ENCODE results near the gene ESF1. TPM values are rescaled to one million over a fixed set of nuclear protein-coding genes. Genes with fewer than 3 reads are reported as not detected.

The ESF1 gene
- total and polyA plus RNA-seq, 2 of the 8 experiments (the other 6 are each of a cell fraction or from before 2014, with no cell fraction given), result 1.1 to 32.9 TPM

DNA sequence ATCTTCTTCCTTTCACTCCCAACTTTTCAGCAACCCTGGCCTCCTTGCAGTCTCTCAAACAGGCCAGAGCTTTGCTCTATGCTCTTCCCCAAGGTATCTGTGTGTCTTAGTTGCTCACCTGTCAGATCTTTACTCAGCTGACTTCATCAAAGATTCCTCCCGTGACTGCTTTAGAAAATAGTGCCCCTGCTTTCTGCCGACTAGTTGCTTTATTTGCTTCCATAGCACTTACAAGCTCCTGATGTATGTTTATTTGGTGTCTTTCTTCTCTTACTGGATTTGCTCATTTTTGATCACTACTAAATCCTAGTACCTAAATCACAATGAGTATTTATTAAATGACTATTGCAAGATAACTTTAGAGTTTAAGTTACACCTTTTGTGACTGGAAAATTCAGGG lies 6.0 kb upstream of the ESF1 start:
- Histone ChIP-seq H3K14ac (ENCODE audit: insufficient read length) (no peak overlapping the region), H3K36me3 (ENCODE audit: control insufficient read depth in 2 of 4, insufficient read depth in 4 of 4, low read length in 3 of 4) (peaks cover 15 to 55% (median 39%) of the 10 kb centered on the region in 4 experiments), H2BK5ac (ENCODE audit: low read depth, low read length) (no peak overlapping the region), H2BK12ac (ENCODE audit: low read depth, low read length) (no peak overlapping the region), H4K8ac (ENCODE audit: extremely low read depth, insufficient read depth, low read length) (no peak overlapping the region), H3K9ac (replicated peaks in 1 of 4; ENCODE audit: extremely low read depth in 1 of 4, low read depth in 3 of 4, low read length in 3 of 4) (no peak overlapping the region), H4K20me1 (replicated peaks in 1 of 2; ENCODE audit: control insufficient read depth in 1 of 2, insufficient read depth in 2 of 2, low read length in 2 of 2) (peaks cover 0 to 3% of the 10 kb centered on the region in 2 experiments), H2AK5ac (ENCODE audit: low read depth, low read length) (no peak overlapping the region), H3K4me2 (ENCODE audit: insufficient read depth in 1 of 2, low read depth in 2 of 2, low read length in 2 of 2) (no peak overlapping the region), H3K56ac (replicated peaks; ENCODE audit: insufficient read length, low read depth, low read length) (no peak overlapping the region), H3K79me1 (ENCODE audit: low read depth, low read length) (0 out of 2 replicates have a peak, but pooled peaks cover 4% of the 10 kb centered on the region), H4K5ac (ENCODE audit: insufficient read length, low read depth, low read length) (no peak overlapping the region), H3K79me2 (ENCODE audit: control insufficient read depth in 1 of 2, insufficient read depth in 2 of 2, low read length in 2 of 2) (peaks cover 5 to 19% of the 10 kb centered on the region in 2 experiments), H3K4ac (replicated peaks; ENCODE audit: insufficient read length, low read depth, low read length) (no peak overlapping the region), H2BK15ac (ENCODE audit: low read length) (no peak overlapping the region), H2AFZ (ENCODE audit: low read length) (no peak overlapping the region), H3K27me3 (replicated peaks in 1 of 4; ENCODE audit: control insufficient read depth in 3 of 4, extremely low read depth in 1 of 4, insufficient read depth in 3 of 4, low read length in 3 of 4) (no peaks in the 10 kb centered on the region), H3K18ac (ENCODE audit: extremely low read depth, low read length) (no peak overlapping the region), H2BK20ac (ENCODE audit: low read length) (no peak overlapping the region), H3K23me2 (ENCODE audit: low read depth, low read length) (peaks cover 3% of the 10 kb centered on the region; the same call in 1 of the 2 replicates), H3K23ac (ENCODE audit: insufficient read length) (no peak overlapping the region), H4K91ac (replicated peaks; ENCODE audit: insufficient read length, low read length) (no peak overlapping the region), H3K4me1 (replicated peaks in 1 of 4; ENCODE audit: control insufficient read depth in 3 of 4, insufficient read depth in 4 of 4, low read length in 3 of 4) (peaks cover 0 to 4% (median 0%) of the 10 kb centered on the region in 4 experiments; a peak in 2 of 7 replicates), H3K4me3 (ENCODE audit: extremely low read depth in 1 of 4, insufficient read depth in 2 of 4, low read depth in 3 of 4, low read length in 4 of 4) (no peak overlapping the region), H2BK120ac (replicated peaks; ENCODE audit: low read depth, low read length) (no peak overlapping the region), H3K9me3 (ENCODE audit: insufficient read depth in 2 of 2, low read depth in 1 of 2, low read length in 1 of 2) (no peaks in the 10 kb centered on the region), H3K27ac (ENCODE audit: low read depth, low read length) (no peak overlapping the region)
- 85% methylated on average over 2 of the region's 2 CpGs; no CpG with 5 or more reads in 1 of the 2 experiments for WGBS, 2 experiments (ENCODE audit: extremely low coverage in 1 of 2, insufficient coverage in 1 of 2, insufficient read length in 1 of 2, insufficient replicate concordance in 2 of 2, low coverage in 1 of 2, low lambda C conversion rate in 2 of 2, missing lambda C conversion rate in 1 of 2)
- TF ChIP-seq ZNF274 (IDR thresholded peaks at IDR 0.05; ENCODE audit: borderline replicate concordance, extremely low read depth, low read length), result no peak
- no peak for TF ChIP-seq SP4 (IDR thresholded peaks at IDR 0.05; ENCODE audit: low read length)
- TF ChIP-seq TEAD4 (IDR thresholded peaks at IDR 0.05; ENCODE audit: low read depth, low read length), result no peak
- no peak for TF ChIP-seq YY1 (IDR thresholded peaks at IDR 0.05; ENCODE audit: low read depth, low read length)
- TF ChIP-seq JUN (IDR thresholded peaks at IDR 0.05; ENCODE audit: low read depth, low read length), result no peak
- TF ChIP-seq JUND (IDR thresholded peaks at IDR 0.05; ENCODE audit: low read length), result no peak
- TF ChIP-seq KDM4A (IDR thresholded peaks at IDR 0.05; ENCODE audit: low read depth, low read length, severe bottlenecking), result no peak
- no peak for TF ChIP-seq CEBPB (IDR thresholded peaks at IDR 0.05; ENCODE audit: low read depth, low read length)
- no peak for TF ChIP-seq CBX8 (IDR thresholded peaks at IDR 0.05; ENCODE audit: borderline replicate concordance, low read depth, low read length)
- no peak for TF ChIP-seq RFX5 (IDR thresholded peaks at IDR 0.05; ENCODE audit: borderline replicate concordance, low read depth, low read length)
- no peak for TF ChIP-seq GABPA (IDR thresholded peaks at IDR 0.05; ENCODE audit: borderline replicate concordance, insufficient read depth, low read length)
- no peak for TF ChIP-seq CBX5 (IDR thresholded peaks at IDR 0.05; ENCODE audit: low read depth, low read length)
- no peak for DNase-seq (ENCODE audit: low read depth in 1 of 2, low spot score in 2 of 2)
- FAIRE-seq, result no peak
- POLR2A ChIA-PET (ENCODE audit: partially characterized antibody), result interaction anchor here (1.5 to 2.1 kb wide), 2 partner anchors 10 to 19 kb away, joined by 4 to 5 read pairs; no protein-coding TSS in a partner anchor
- CTCF ChIA-PET (ENCODE audit: partially characterized antibody), result interaction anchor here (1.3 kb wide), 1 partner anchor 89 kb away, joined by 3 read pairs; no protein-coding TSS in a partner anchor

Data from H1 (cell line).